Keratinocyte (primary cell): Measurements from ENCODE around the gene RNF5.

Experiments
- CTCF ChIP-seq, 3 experiments: IDR thresholded peaks in 1 of 3; conservative IDR thresholded peaks in 1 of 3; optimal IDR thresholded peaks in 1 of 3; 2 replicates in 2 of 3; 3 replicates in 1 of 3; pipeline versions ENCODE3 to v1.5.1; 2011; ENCODE audit warnings: low read length in 3 of 3, mild to moderate bottlenecking in 3 of 3, moderate library complexity in 2 of 3, control low read depth in 1 of 3, inconsistent platforms in 1 of 3; ENCODE audit not compliant: insufficient read depth in 2 of 3; ENCODE audit errors: extremely low read depth in 1 of 3
- EZH2 ChIP-seq: IDR thresholded peaks from one replicate; pipeline ENCODE4 v1.6.1; 2012; ENCODE audit warnings: inconsistent platforms, mild to moderate bottlenecking, low read length, moderate library complexity

DNA sequence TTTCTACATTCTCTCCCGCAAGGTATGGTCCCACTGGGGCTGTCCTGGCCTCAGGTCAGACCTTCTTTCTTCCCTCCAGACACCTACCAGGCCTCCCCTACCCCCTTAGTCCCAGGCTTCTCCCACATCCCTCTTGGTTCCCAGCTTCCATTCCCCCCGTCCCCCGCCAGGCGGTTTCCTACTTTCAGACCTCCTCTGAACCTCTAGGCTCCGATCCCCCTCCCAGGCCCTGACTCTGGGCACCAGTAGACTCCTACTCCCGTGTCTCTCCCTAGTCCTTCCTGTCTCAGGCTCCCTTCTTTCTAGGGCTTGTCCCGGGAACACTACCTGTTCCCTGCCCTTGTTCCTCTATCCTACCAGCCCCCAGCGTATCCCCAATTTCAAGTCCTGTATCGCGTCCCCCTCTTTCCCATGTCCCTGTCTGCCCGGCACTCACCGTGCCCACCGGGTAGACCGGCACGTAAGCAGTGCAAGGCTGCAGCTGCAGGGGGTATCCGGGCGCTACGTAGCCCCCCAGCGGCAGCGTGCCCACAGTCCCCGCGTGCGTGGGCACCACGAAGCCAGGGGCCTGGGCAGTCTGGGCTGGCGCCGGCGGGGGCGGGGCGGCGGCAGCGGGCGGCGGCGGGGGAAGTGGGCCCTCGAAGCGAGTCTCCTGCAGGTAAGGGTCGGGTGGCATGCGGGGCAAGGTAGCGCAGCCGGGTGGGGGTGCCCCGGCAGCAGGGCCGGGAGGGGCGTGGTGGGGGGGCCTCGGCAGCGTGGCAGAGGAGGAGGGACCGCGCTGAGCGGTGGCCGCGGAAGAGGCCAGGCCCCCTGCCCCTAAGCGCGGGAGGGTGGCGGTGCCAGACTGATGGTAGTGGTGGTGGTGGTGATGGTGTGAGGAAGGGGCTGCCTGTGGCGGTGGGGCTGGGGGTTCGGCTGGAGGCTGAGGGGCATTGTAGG, 28.0 kb upstream of the RNF5 start:
- TF ChIP-seq CTCF (optimal IDR thresholded peaks at IDR 0.05 in 1 of 3, IDR thresholded peaks at IDR 0.05 in 1 of 3, conservative IDR thresholded peaks at IDR 0.05 in 1 of 3; ENCODE audit: extremely low read depth in 1 of 3, insufficient read depth in 2 of 3, low read length in 3 of 3) (no peak), EZH2 (no peak)
